Left kidney (tissue), 8 donors: Measurements from ENCODE around the gene CHL1. TPM values are rescaled to one million over a fixed set of nuclear protein-coding genes. Genes with fewer than 3 reads are reported as not detected.

ENCODE experiments used
- DNase-seq: peaks from one replicate; pipeline ENCODE4 v3.0.0-alpha.2; 2013
- long read RNA-seq, 8 donors: transcript quantifications; one replicate each; lab custom pipeline, GENCODE V29; 2026
- polyA plus RNA-seq: library from polyadenylated mRNA; unstranded; fragments of 120-200 nt; gene quantifications from one replicate; pipeline ENCODE4 v1.2.1, GENCODE V29; 2013; ENCODE audit not compliant: insufficient read length

CHL1 gene
- 24.1 TPM for polyA plus RNA-seq
- long read RNA-seq, donor 1, full-length matches to known transcripts: 1 of 1 reads
- long read RNA-seq, donor 1, partial matches to known transcripts: 0 of 1 reads
- long read RNA-seq, donor 1, other reads (novel, unspliced or antisense): 0 of 1 reads
- long read RNA-seq, donor 2: 0 reads
- long read RNA-seq, donor 3, partial matches to known transcripts: 0 of 1 reads
- long read RNA-seq, donor 3, other reads (novel, unspliced or antisense): 0 of 1 reads
- long read RNA-seq, donor 4: 0 reads
- long read RNA-seq, donor 5: 0 reads
- long read RNA-seq, donor 6: 0 reads
- long read RNA-seq, donor 7, partial matches to known transcripts: 0 of 1 reads
- long read RNA-seq, donor 7, other reads (novel, unspliced or antisense): 0 of 1 reads
- long read RNA-seq, donor 8: 0 reads

- no peak for DNase-seq
These were observed at the start of gene CHL1 for GRCh38 chr3:196311-197148. TSS of gene CHL1 (plus strand) at chr3:196763. CDS start at chr3:319777, 123,014 bp downstream.

GRCh38 chr3:151614-152189, 44.9 kb upstream of the CHL1 start:
- no peak for DNase-seq

GRCh38 chr3:159974-160373, 36.6 kb upstream of the CHL1 start:
- DNase-seq: no peak

- DNase-seq: no peak
These were observed 30.5 kb upstream of the CHL1 start for GRCh38 chr3:166071-166470.

GRCh38 chr3:166799-167198, 29.8 kb upstream of the CHL1 start:
- DNase-seq: no peak

GRCh38 chr3:173886-174285, 22.7 kb upstream of the CHL1 start:
- DNase-seq: no peak

GRCh38 chr3:184976-185375, 11.6 kb upstream of the CHL1 start:
- DNase-seq: no peak

- DNase-seq: no peak
These were observed 4.2 kb upstream of the CHL1 start for GRCh38 chr3:192215-192929.

GRCh38 chr3:194001-194400, 2.6 kb upstream of the CHL1 start:
- no peak for DNase-seq

- no peak for DNase-seq
These were observed 2.1 kb upstream of the CHL1 start for GRCh38 chr3:194421-194820.

- DNase-seq: no peak
These were observed 897 bp upstream of the CHL1 start for GRCh38 chr3:195666-196065.

GRCh38 chr3:197149-197827, 725 bp downstream of the CHL1 start:
- DNase-seq: no peak

GRCh38 chr3:197828-198491, 1.4 kb downstream of the CHL1 start:
- DNase-seq: no peak

GRCh38 chr3:199835-200234, 3.3 kb downstream of the CHL1 start:
- DNase-seq: no peak

- DNase-seq: no peak
These were observed 4.3 kb downstream of the CHL1 start for GRCh38 chr3:200758-201325.

- DNase-seq: no peak
These were observed 7.5 kb downstream of the CHL1 start for GRCh38 chr3:204102-204501.

- no peak for DNase-seq
These were observed 11.4 kb downstream of the CHL1 start for GRCh38 chr3:207973-208372.

GRCh38 chr3:210669-211068, 14.1 kb downstream of the CHL1 start:
- no peak for DNase-seq

- no peak for DNase-seq
These were observed 15.9 kb downstream of the CHL1 start for GRCh38 chr3:212432-212831.

- DNase-seq: no peak
These were observed 20.7 kb downstream of the CHL1 start for GRCh38 chr3:217099-217813.
